ENCODE measurements around the gene DBH.

Gene DBH

GRCh38 chr9:133591116-133591910 is 44.9 kb upstream of the DBH start:
- H3K4me1 Mint-ChIP-seq = no peaks in the 10 kb centered on the region
- TF ChIP-seq CTCF (IDR thresholded peaks at IDR 0.05; ENCODE audit: unreplicated experiment in 3 of 3) = no peak
- no peak overlapping the region for H3K27ac Mint-ChIP-seq
- H3K36me3 Mint-ChIP-seq (ENCODE audit: low read depth) = no peaks in the 10 kb centered on the region
- H3K4me3 Mint-ChIP-seq = no peak overlapping the region
- peaks cover 16% of the 10 kb centered on the region for H3K27me3 Mint-ChIP-seq (ENCODE audit: low read depth)
- H3K9me3 Mint-ChIP-seq = peaks cover 8% of the 10 kb centered on the region

- Mint-ChIP-seq H3K9me3 (peaks cover 13% of the 10 kb centered on the region), H3K4me1 (no peaks in the 10 kb centered on the region), H3K27me3 (ENCODE audit: low read depth) (peaks cover 16% of the 10 kb centered on the region), H3K27ac (no peak overlapping the region), H3K36me3 (ENCODE audit: low read depth) (peaks cover 1% of the 10 kb centered on the region), H3K4me3 (no peak overlapping the region)
- no peak for TF ChIP-seq CTCF (IDR thresholded peaks at IDR 0.05; ENCODE audit: unreplicated experiment in 3 of 3)
These were observed 44.2 kb upstream of the DBH start for GRCh38 chr9:133591985-133592384.

- Mint-ChIP-seq H3K27me3 (ENCODE audit: low read depth) (peaks cover 16% of the 10 kb centered on the region), H3K27ac (no peak overlapping the region), H3K4me1 (no peaks in the 10 kb centered on the region), H3K9me3 (peaks cover 22% of the 10 kb centered on the region), H3K4me3 (no peak overlapping the region), H3K36me3 (ENCODE audit: low read depth) (peaks cover 6% of the 10 kb centered on the region)
- no peak for TF ChIP-seq CTCF (IDR thresholded peaks at IDR 0.05; ENCODE audit: unreplicated experiment in 3 of 3)
These were observed 43.3 kb upstream of the DBH start for GRCh38 chr9:133592731-133593409.

GRCh38 chr9:133593587-133594253 is 42.4 kb upstream of the DBH start:
- no peak for TF ChIP-seq CTCF (IDR thresholded peaks at IDR 0.05; ENCODE audit: unreplicated experiment in 3 of 3)

GRCh38 chr9:133594310-133594709 is 41.9 kb upstream of the DBH start:
- no peak for TF ChIP-seq CTCF (IDR thresholded peaks at IDR 0.05; ENCODE audit: unreplicated experiment in 3 of 3)
- no peak overlapping the region for H3K4me3 Mint-ChIP-seq
- peaks cover 6% of the 10 kb centered on the region for H3K36me3 Mint-ChIP-seq (ENCODE audit: low read depth)
- H3K4me1 Mint-ChIP-seq = no peaks in the 10 kb centered on the region
- H3K27me3 Mint-ChIP-seq (ENCODE audit: low read depth) = peaks cover 10% of the 10 kb centered on the region
- peaks cover 18% of the 10 kb centered on the region for H3K9me3 Mint-ChIP-seq
- no peak overlapping the region for H3K27ac Mint-ChIP-seq

More at GRCh38 chr9:133593587-133594253, 42.4 kb upstream of the DBH start:
- H3K9me3 Mint-ChIP-seq = peaks cover 18% of the 10 kb centered on the region
- no peak overlapping the region for H3K27ac Mint-ChIP-seq
- no peaks in the 10 kb centered on the region for H3K4me1 Mint-ChIP-seq
- peaks cover 10% of the 10 kb centered on the region for H3K27me3 Mint-ChIP-seq (ENCODE audit: low read depth)
- H3K36me3 Mint-ChIP-seq (ENCODE audit: low read depth) = peaks cover 6% of the 10 kb centered on the region
- H3K4me3 Mint-ChIP-seq = no peak overlapping the region

All from nephron (organoid).